HG02970 (cell line): ENCODE results near the gene ASXL1.

Source experiments
- ATAC-seq: cut with Tn5 transposase; IDR thresholded peaks from one replicate; pipeline ENCODE4 v1.9.1; 2021; ENCODE audit warnings: mild to moderate bottlenecking, moderate library complexity, moderate number of reproducible peaks; ENCODE audit not compliant: unreplicated experiment, low FRiP score

Gene ASXL1

DNA sequence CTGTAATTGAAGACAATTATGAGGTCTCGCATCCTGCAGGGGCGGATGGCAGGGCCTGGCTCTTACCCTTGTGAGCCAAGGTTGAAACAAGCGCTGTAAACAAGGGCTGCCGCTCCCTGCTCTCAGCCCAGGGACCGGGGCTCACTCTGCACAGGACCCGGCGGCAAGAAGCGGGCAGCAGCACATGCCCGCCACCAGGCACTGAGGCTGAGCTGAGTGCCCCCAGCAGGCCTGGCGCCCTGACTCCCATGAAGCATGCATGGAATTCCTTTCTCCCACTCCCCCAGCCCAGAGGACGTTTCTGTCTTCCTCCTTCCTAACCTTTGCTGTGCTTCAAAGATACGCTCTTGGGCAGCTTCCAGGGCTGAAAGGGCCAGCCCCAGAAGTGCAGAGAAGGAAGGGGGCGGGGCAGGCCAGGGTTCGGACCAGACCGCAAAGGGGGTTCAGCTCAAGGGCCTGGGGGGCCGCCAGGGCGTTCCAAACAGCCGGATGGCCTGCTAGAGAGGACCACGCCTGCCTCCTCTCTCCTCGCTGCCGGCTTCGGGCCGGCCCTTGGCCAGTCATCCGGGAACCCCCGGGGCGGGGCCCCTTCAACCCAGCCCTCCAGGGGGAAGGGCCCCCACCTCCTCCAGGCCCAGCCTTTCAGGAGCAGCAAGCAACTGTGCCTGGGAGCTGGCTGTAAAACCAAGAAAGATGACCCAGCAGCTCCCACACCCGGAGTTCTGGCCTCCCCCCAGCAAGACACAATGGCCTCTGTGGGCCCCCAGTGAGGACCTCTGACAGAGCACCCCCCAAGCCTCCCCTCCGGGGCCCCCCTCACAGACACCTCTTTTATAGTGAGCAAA, 117.1 kb downstream of the ASXL1 start:
- ATAC-seq = no peak

DNA sequence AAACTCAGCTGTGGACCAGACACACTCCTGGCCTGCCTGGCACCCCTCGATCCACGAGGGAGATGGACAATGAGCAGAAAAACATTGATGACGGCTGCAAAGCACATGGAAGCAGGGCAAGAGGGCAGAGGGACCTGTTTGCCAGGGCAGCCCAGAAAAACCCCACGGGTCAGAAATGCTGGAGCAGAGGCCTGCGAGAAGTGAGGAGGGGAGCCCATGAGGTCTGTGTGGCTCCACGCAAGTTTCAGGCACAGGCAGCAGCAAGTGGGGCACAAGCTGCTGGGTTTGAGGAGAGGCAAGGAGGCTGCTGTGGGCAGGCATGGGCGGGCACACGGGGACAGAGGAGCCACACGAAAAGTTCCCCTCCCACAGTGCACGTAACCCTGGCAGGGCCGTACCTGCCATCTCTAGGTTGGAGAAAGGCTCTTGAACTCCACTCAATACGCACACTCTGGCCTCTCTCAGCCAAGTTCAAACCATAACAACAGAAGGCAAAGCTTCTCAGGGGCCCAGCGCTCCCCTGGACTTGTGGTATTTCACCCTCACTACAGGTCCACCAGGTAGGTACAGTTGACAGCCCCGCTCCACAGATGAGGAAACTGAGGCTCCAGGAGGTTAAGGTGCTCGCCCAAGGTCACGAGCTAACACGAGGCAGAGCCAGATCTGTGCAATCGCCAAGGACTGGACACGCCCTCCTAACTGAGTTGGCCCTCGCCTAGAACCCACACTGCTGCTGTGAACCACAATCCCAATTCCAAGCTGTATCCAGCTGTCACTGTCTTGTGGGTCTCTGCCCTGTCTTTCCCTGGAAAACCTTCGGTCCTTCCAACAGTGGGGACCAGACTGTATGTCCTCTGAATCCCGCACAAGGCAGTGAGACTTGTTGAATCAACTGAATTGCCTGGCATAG, 118.8 kb downstream of the ASXL1 start:
- ATAC-seq = no peak

DNA sequence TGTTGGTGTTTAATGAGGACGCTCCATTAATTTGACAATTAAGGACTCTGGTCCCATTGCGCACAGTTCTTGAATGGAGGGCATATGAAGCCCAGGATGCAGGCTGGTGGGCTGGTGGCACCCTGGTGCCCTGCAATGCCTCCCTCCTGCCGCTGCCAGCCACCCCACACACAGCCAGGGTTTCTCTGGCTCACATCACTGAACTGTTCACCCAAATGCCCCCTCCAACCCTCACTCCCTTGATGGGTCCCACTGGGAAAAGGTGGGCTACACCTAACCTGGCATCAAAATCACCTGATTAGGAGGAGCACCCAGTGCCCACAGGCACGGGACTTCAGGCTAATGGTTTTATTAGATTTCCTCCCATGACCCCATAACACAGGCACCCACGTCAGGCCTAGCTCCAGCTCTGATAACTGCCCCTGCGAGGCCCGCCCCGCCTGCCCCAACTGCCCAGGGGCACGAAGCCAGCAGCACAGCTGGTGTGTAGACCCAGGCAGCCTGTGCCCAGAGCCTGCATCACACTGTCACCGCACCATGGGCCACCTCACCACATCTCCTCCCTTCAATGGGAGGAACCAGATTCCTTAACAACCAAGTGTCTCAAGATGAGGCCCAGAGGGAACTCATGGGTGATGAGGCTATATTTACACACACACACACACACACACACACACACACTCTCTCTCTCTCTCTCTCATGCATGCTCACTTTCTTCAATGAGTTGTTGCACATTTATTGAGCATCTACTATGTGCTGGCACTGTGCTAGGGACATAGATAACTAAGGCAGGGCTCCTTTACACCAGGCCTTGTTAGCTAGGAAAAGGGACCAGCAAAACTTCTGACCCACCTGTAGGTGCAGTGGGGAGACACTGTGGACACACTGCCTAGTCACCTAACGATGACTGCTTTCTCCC, 119.7 kb downstream of the ASXL1 start:
- no peak for ATAC-seq

DNA sequence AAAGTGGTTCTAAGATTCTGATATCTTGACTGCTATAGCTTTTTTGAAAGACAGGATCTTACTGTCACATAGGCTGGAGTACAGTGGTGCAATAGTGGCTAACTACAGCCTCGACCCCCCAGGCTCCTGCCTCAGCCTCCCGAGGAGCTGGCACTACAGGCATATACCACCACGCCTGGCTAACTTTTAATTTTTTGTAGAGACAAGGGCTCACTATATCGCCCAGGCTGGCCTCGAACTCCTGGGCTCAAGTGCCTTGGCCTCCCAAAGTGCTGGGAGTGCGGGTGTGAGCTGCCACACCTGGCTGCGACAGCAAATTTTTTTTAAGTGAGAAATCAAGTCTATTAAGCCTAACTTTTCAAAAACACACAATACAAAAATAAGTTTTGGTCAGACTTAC, 120.4 kb downstream of the ASXL1 start:
- no peak for ATAC-seq

DNA sequence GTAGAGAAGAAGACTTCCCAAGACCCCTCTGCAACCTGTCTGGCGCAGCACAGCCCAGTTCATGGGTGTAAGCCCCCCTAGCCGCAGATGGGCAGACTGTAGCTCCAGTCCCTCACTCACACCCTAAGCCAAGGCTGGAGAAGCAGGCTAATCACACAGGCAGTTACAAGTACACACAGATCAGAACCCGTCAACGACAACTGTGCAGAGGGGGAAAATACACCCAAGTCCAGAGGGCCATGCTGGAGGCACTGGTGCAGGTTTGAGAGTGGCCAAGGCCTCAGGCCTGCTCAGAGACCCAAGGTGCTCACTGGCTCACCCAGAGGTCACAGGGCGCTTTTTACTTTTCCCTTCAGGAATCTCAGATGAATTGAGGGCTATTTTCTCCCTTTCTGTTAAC, 120.9 kb downstream of the ASXL1 start:
- ATAC-seq = no peak

DNA sequence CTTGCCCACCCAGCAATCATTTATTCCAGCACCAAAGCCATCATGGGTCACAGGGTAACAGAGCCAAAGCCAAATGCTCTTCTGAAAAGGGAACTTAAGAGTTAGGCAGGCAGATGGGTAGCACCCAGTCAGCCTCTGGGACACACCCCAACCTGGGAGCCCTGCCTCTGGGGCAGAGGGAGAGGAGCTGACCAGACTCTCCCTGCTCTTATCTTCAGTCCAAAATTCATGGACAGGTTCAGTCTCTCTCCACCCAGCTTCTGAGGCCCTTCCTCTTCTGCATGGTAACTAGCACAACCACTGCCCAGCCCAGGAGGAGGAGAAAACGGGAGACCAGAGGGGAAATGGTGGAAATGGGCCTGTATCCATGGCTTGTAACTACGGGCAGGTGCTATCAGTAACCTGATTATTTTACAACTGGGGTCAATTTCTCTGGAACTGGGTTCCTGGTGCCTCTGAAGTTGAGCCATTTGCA, 121.6 kb downstream of the ASXL1 start:
- no peak for ATAC-seq

DNA sequence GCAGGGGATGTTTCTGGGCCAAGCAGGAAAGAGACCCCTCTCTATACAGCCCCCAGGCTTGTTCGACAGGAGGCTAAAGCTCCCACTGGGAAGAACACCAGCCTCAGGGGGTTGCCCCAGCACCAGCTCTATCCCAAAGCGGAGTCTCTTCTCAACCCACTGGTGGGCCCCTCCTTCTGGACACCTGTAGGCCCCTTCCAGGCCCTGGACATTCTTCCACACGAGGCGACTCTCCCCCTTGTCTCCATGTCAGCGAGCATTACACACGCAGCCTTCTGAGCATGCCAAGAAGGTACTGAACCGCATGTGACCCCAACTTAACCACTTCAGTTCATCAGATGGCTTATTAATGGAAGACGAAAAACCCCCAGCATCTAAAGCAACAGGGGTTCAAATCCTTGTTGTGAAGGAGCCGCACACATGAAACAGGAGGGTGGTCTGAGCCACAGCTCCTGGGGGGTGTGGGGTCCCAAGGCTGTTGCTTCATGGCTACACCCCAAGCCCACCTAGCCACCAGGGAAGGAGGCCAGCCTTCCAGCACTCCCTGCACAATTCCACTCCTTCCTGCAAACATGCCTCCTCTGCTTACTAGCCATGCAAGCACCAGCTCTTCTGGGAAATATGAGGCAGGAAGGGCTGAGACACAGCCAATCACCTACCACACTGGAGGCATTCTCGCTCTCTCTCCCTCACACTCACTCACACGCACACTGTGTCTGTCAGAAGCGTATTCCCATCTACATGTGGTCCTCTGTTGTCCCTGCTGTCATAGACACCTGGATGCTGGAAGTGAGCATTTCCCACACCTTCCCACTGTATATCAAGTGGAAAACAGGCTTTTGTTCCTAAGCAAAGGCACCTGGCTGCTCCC, 122.5 kb downstream of the ASXL1 start:
- no peak for ATAC-seq

DNA sequence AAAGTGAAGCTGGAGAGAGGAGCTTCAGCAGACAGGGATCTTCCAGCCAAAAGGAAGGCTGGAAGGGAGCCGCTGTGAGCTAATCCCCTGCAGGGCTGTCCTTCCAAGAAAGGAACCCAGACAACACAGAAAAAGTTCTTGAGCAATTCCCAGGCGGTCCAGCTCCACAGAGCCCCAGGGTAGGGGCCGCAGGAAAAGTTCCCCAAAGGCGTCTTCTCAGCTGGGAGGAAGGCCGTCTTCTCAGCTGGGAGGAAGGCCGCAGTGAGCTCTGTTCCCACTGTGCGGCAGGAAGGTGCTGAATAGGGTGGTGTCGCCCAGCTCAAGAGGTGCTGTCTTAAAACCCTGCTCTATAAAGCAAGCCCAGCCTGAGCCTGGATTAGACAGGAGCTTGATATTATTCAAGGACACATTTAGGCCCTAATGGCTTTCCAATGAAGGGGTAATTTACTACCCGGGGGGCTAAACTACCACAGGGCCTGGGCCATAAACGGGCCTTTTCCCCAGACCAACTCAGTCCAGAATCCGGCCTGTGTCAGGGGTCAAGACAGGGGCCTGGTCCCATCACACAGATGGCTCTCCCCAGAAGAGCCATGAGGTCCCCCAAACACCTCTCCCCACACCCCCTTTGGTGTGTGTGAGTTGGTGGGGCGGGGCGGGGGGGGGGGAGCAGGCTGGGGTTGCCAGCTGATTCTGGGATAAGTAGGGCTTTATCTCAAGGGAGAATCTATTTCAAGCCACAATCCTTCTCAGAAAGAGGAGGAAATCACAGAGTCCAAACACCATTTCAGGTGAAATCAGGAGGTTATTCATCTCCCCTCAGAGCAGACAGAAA, 123.4 kb downstream of the ASXL1 start:
- ATAC-seq = no peak

DNA sequence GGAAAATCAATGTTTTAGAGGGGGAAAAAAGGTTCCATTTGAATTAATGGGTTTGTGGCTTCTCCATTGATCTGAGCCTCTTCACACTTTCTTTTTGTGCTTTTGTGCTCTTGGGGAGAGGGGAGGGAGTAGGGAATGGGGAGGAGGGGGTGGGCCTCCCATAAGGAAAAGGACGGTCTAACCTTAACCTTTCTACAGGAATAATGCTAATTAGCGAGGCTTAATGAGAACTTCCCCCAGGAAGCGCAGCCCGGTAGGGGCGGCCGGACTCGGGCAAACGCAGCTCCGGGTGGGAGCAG, 124.0 kb downstream of the ASXL1 start:
- no peak for ATAC-seq

DNA sequence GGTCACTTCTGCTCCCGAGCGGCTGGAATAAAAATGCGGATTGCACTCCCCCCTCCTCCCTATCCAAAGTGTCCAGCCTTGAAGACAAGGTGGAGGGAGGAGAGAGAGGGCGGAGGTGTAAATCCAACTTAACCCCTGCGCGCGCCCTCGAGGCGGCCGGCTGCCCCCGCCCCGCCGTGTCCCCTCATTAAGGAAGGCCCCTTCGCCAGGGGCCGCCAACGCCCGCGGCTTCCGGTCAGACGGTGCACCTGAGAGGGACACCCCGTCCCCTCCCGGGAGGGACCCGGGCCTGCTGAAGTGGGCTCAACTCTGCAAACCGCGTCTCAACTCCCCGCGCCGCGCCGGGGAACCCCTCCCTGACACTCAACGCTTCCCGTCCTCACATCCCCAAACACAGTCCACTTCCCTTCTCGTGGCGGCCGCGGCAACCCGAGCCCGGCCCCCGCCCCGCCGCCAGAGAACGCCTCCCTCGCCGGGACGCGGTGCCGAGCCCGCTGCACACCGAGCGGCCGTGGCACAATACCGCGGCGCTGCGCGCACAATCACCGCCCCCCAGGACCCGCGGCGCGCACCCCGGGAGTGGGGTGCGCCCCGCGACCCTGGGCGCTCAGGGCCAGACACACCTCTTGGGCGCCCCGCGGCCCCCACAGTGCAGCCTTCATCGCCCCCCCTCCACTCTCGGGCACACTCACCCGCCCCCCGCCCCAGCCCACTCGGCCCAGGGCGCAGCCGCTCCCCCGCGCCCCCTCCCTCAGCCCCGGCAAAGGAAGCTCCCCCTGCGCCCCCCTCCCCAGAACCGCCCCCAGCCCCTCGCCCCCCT, 124.5 kb downstream of the ASXL1 start:
- no peak for ATAC-seq

DNA sequence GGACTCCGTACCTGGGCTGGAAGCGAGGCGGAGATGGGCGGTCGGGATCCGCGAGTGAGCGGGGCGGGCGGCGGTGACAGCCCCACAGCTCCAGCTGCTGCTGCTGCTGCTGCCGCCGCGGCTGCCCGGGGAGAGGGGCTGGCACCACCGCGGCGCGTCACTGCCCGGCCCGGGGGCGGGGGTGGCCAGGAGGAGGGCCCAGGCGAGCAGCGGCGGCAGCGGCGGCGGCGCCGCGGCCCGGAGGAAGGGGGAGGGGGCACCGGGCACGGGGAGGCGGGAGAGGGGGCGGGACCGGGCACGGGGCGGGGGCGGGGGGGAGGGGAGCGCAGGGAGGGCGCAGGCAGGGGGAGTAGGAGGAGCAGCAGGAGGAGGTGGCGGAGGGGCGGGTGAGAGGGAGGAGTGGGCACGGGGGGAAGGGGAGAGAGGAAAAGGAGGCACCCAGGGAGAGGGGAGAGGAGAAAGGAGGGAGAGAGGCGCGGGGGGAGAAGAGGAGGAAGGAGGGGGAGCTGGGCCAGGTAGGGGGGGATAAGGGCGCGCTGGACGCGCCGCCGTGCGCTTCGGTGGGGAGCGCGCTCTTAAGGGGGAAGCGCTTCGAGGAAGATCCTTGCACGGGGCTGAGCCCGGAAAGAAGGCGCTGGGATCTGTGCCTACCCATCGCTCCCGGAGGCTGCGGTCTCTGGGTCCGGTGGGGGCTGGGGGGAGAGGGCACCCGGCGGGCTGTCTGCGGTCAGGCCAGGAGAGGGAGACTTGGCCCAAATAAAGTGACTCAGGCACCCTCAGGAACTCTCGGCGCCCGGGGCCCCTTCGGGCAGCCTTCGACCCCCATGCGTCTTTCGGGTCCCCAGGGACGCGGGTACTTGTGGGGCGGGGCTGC, 125.5 kb downstream of the ASXL1 start:
- no peak for ATAC-seq

DNA sequence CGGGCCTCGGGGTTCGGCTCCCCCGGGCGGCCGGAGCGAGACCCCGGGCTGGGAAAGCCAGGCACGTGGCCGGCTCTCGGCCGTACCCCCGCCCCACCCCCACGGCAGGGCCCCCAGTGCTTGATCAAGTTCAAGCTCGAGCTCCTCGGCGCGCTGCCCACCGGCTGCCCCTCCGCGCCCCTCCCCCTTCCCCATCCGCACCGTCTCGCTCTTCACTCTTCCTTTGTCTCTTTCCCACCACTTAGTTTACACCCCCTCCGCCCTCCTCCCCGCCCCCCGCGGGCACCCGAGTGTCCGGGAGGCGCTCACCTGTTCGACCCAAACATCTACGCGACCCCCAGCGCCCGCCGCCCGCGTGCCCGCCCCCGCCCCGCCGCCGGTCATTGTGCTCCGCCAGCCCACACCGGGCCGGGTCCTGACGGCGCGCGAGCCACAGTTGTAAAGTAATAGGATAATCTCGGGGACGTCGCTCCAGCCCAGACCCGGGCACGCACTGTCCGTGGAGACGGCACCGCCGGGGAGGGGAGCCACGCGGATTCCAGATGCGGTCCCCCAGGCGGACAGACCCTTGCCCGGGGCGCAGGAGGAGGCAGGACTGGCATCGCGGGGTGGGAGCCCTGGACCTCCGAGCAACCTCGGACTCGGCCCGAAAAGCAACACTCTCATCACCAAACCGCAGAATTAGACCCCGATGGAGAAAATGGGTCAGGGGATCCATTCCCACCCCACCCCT, 126.3 kb downstream of the ASXL1 start:
- ATAC-seq = no peak

DNA sequence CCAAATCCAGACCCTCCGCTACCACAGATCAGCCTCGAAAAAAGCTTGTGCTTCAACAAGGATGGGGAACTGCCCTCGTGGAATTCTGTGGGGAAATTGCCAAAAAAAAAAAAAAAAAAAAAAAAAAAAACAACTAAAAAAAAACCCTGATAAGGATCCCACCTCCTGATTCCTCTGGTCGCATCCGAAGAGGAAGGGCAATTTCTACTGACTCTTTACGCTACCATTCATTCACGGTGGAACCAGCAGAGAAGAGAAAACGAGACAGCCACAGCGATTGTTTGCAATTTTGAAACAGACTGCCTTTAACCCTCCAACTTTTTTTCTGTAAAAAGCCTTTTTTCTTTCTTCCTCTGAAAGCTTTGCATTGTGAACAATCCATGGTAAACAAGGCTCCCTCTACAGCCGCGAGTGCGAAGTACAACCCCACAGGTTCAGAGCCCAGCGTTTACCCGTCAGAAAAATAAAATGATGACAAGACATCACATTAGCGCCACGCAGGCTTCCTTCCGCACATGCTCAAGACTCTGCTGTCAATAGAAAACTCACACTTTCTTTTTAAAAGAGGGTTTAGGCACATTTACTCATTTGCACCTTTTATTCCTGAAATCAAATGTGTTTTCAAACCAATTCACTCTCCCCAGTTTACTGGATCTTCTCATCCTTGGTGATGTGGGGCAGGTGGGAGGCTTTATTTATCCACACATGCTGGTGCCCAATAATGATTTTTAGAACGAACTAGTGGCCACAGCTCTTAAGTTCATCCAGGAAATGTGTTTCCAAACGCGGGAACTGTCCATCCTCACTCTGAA, 127.0 kb downstream of the ASXL1 start:
- no peak for ATAC-seq

DNA sequence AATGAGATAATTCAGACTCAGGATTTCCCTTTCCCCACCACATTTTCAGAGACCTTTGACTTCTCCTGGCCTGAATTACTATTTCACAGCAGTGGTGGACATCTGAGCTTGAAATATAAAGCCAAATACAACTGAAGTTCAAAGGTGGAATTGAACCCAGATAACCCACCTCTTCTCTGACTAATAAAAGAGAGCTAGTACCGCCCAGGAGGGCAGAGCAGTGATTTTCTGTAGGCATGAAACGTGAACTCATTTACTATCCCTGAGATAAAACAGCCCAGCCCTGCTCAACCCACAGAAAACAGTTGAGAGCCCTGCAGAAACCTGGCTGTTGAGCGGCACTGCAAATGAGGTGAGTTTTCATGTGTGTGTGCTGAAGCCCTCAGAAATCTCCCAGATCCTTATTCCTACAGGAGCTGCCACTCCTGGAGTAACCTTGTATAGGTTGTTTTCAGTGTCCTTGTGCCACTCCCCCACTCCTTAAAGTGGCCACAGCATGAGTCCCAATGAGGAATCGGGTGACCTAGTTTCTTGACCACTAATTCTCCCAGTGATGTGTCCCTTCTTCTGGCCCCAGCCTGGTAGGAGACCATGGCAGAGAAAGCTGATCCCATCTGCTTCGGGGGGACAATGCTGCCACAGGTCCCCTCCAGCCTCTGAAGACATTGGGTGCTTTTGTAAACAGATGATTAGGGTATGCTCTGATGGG, 127.8 kb downstream of the ASXL1 start:
- no peak for ATAC-seq

DNA sequence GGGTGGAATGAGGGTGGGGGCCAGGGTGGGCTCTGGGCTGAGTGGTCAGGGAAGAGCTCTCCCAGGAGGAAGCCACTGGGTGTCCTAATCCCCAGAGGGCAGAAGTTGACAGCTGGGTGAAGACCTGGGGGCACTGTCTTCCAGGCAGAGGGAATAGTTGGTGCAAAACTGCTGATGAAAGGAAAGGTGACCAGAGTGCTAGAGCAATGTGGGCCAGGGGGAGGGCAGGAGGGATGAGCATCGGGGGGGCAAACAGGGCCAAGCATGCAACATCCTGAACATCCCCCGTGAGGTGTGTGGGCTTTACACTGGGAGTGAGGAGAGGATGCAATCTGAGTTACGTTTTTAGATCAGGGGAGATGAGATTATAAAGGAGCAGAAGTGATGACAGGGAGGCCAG, 129.2 kb downstream of the ASXL1 start:
- no peak for ATAC-seq
